ENCODE data around the gene RNF212. TPM values are rescaled to one million over a fixed set of nuclear protein-coding genes. Genes with fewer than 3 reads are reported as not detected.

The RNF212 gene
- total RNA-seq, 4 donors from 2014 or later: 6.7 to 31.1 (median 8.6) TPM

- no peaks in the 10 kb centered on the region for H3K9me3 ChIP-seq
- intact Hi-C loops (cut with DNase I): no loop called here
- no peaks in the 10 kb centered on the region for H3K36me3 ChIP-seq
- no peak for TF ChIP-seq POLR2A (IDR thresholded peaks at IDR 0.05)
- no peak overlapping the region for H3K27ac ChIP-seq
- no peak for DNase-seq
- H3K27me3 ChIP-seq: no peaks in the 10 kb centered on the region
- peaks cover 9 to 14% of the 10 kb centered on the region in 2 donors for H3K4me1 ChIP-seq
- 86% methylated on average over 1 of the region's 3 CpGs; no CpG with 5 or more reads in 1 of the 2 donors for WGBS, 2 donors
- H3K4me3 ChIP-seq (replicated peaks in 1 of 3): no peak overlapping the region
These were observed 37.5 kb upstream of the RNF212 start for GRCh38 chr4:1150875-1151274.

DNA sequence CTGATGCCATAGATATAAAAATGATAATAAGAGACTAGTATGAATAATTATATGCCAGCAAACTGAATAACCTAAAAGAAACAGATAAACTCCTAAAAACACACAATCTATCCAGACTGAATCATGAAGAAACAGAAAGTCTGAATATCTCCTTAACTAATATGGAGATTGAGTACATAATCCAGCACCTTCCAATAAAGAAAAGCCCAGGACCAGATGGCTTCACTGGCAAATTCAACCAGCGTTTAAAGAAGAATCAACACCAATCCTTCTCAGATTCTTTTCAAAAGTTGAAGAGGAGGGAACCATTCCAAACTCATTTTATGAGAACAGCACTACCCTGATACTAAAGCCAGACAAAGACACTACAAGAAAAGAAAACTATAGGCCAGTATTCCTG, 26.5 kb upstream of the RNF212 start:
- Histone ChIP-seq H3K27me3 (no peaks in the 10 kb centered on the region), H3K4me3 (replicated peaks in 1 of 3) (no peak overlapping the region), H3K36me3 (no peaks in the 10 kb centered on the region), H3K4me1 (no peaks in the 10 kb centered on the region), H3K27ac (no peak overlapping the region), H3K9me3 (no peaks in the 10 kb centered on the region)
- 89 to 91% methylated on average over 1 of the region's 1 CpG for WGBS, 2 donors
- TF ChIP-seq, protein P1, sequence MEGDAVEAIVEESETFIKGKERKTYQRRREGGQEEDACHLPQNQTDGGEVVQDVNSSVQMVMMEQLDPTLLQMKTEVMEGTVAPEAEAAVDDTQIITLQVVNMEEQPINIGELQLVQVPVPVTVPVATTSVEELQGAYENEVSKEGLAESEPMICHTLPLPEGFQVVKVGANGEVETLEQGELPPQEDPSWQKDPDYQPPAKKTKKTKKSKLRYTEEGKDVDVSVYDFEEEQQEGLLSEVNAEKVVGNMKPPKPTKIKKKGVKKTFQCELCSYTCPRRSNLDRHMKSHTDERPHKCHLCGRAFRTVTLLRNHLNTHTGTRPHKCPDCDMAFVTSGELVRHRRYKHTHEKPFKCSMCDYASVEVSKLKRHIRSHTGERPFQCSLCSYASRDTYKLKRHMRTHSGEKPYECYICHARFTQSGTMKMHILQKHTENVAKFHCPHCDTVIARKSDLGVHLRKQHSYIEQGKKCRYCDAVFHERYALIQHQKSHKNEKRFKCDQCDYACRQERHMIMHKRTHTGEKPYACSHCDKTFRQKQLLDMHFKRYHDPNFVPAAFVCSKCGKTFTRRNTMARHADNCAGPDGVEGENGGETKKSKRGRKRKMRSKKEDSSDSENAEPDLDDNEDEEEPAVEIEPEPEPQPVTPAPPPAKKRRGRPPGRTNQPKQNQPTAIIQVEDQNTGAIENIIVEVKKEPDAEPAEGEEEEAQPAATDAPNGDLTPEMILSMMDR (IDR thresholded peaks at IDR 0.05): no peak
- TF ChIP-seq POLR2A (IDR thresholded peaks at IDR 0.05): no peak
- intact Hi-C loops (cut with DNase I): no loop called here
- no peak for DNase-seq

DNA sequence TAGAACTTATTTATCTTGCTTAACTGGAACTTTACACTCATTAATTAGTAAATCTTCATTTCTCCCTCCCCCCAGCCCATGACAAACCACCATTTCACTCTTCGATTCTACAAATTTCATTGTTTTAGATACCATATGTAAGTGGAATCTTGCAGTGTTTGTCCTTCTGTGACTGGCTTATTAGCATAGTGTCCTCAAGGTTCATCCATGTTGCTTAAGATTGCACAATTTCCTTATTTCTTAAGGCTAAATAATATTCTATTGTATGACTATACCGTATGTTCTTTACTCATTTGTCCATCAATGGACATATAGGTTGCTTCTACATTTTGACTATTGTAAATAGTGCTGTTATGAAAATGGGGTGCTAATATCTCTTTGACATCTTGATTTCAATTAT, 24.5 kb upstream of the RNF212 start:
- Histone ChIP-seq H3K27ac (no peak overlapping the region), H3K36me3 (no peaks in the 10 kb centered on the region), H3K4me1 (no peaks in the 10 kb centered on the region), H3K9me3 (no peaks in the 10 kb centered on the region), H3K4me3 (replicated peaks in 1 of 3) (no peak overlapping the region), H3K27me3 (no peaks in the 10 kb centered on the region)
- 88 to 89% methylated on average over 2 of the region's 2 CpGs for WGBS, 2 donors
- intact Hi-C loops (cut with DNase I): no loop called here
- no peak for TF ChIP-seq POLR2A (IDR thresholded peaks at IDR 0.05)
- TF ChIP-seq, protein P1 (IDR thresholded peaks at IDR 0.05): no peak
- no peak for DNase-seq

DNA sequence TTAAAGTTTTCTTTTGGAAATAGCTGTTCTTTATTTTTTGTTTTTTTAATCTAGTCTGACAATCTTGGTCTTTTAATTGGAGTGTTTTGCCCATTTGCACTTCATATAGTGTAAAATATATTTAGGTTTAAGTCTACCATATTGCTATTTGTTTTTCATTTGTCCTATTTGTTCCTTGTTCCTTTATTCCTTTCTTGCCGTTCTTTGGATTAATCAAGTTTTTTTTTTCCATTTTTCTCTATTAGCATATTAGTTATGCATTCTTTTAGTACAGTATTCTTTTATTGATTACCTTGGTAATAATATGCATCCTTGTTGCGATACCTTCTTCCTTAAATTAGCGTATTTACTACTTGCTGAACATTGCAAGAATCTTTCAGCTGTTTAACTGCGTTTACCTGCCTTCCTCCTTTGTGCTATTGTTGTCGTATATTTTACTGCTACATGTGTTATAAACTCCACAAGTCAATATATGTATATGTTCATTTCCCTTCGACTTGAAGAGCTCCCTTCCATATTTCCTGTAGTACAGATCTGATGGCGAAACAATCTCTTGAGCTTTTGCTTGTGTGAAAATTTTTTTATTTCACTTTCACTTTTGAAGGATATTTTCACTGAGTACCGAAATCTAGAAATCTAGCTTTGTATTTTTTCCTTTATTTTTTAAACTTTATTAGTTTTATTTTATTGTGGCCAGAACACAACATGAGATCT, 23.9 kb upstream of the RNF212 start:
- intact Hi-C loops (cut with DNase I): no loop called here
- TF ChIP-seq POLR2A (IDR thresholded peaks at IDR 0.05): no peak
- TF ChIP-seq, protein P1 (IDR thresholded peaks at IDR 0.05): no peak
- no peaks in the 10 kb centered on the region for H3K4me1 ChIP-seq
- H3K9me3 ChIP-seq: no peaks in the 10 kb centered on the region
- no peaks in the 10 kb centered on the region for H3K27me3 ChIP-seq
- no peak overlapping the region for H3K4me3 ChIP-seq (replicated peaks in 1 of 3)
- no peaks in the 10 kb centered on the region for H3K36me3 ChIP-seq
- 77 to 82% methylated on average over 8 of the region's 8 CpGs for WGBS, 2 donors
- no peak for DNase-seq
- H3K27ac ChIP-seq: no peak overlapping the region

- Histone ChIP-seq H3K27ac (no peak overlapping the region), H3K9me3 (no peaks in the 10 kb centered on the region), H3K4me3 (replicated peaks in 1 of 3) (no peak overlapping the region), H3K36me3 (no peaks in the 10 kb centered on the region), H3K4me1 (no peaks in the 10 kb centered on the region), H3K27me3 (no peaks in the 10 kb centered on the region)
- WGBS, 2 donors: 51 to 63% methylated on average over 4 of the region's 4 CpGs
- intact Hi-C loops (cut with DNase I): no loop called here
- TF ChIP-seq, protein P1 (IDR thresholded peaks at IDR 0.05): no peak
- TF ChIP-seq POLR2A (IDR thresholded peaks at IDR 0.05): no peak
- DNase-seq: no peak
These were observed 22.7 kb upstream of the RNF212 start for GRCh38 chr4:1136048-1136447.

All from thyroid gland (tissue), 4 donors.